ENCODE measurements around the gene PDCD6IP. TPM values are rescaled to one million over a fixed set of nuclear protein-coding genes. Genes with fewer than 3 reads are reported as not detected.
A peak's percentile ranks its signal among the peaks of the same experiment; 100 is the strongest.

Gene PDCD6IP
- total and polyA plus RNA-seq, 2 of the 13 experiments (the other 11 are each of a cell fraction or from before 2014, with no cell fraction given): 62.5 to 85.6 TPM

- TF ChIP-seq ZBTB40 (IDR thresholded peaks at IDR 0.05): no peak
- TF ChIP-seq ZBTB40 (CRISPR knock-in tag; IDR thresholded peaks at IDR 0.05): no peak
- peak; percentile 44; the same call in 1 of the 2 replicates for TF ChIP-seq FOXC1 (CRISPR knock-in tag; IDR thresholded peaks at IDR 0.05; ENCODE audit: borderline replicate concordance)
- TF ChIP-seq GATAD2A (CRISPR knock-in tag; IDR thresholded peaks at IDR 0.05): peak; percentile 64
- TF ChIP-seq CHD4 (IDR thresholded peaks at IDR 0.05; ENCODE audit: borderline replicate concordance, low read length): no peak
- TF ChIP-seq TBX2 (CRISPR knock-in tag; IDR thresholded peaks at IDR 0.05; ENCODE audit: borderline replicate concordance): no peak
- TF ChIP-seq PATZ1 (CRISPR knock-in tag; IDR thresholded peaks at IDR 0.05): peak; percentile 36; the same call in 1 of the 2 replicates
- TF ChIP-seq MAZ (IDR thresholded peaks at IDR 0.05; ENCODE audit: borderline replicate concordance, low read depth, low read length): peak; percentile 83
- TF ChIP-seq MAZ (CRISPR knock-in tag; IDR thresholded peaks at IDR 0.05; ENCODE audit: low read depth): peak; percentile 37; the same call in 1 of the 2 replicates
- no peak for TF ChIP-seq NCOR1 (IDR thresholded peaks at IDR 0.05; ENCODE audit: borderline replicate concordance, low read length)
- TF ChIP-seq RAD21 (CRISPR knock-in tag; IDR thresholded peaks at IDR 0.05): peak; percentile 64
These were observed 11.0 kb upstream of the PDCD6IP start (continued) for GRCh38 chr3:33787328-33788009.
